ENCODE measurements around the gene RTL10. TPM values are rescaled to one million over a fixed set of nuclear protein-coding genes. Genes with fewer than 3 reads are reported as not detected.

The RTL10 gene
- total and polyA plus RNA-seq, 8 donors: 3.7 to 12.4 (median 8.6) TPM

GRCh38 chr22:19811811-19812771, 42.6 kb downstream of the RTL10 start:
- FAIRE-seq: no peak
- Histone ChIP-seq H3K4me3 (no peak overlapping the region), H3K27me3 (no peaks in the 10 kb centered on the region), H3K9me3 (no peaks in the 10 kb centered on the region), H3K4me1 (no peaks in the 10 kb centered on the region), H3K36me3 (no peaks in the 10 kb centered on the region), H3K27ac (no peak overlapping the region)
- peak in 3 of 6 donors; percentile 9 to 58 (median 50) for DNase-seq
- 92 to 94% methylated on average over 36 of the region's 36 CpGs for WGBS, 2 donors
- ATAC-seq: no peak
- intact Hi-C loops (cut with DNase I): no loop called here
- TF ChIP-seq, protein P1, sequence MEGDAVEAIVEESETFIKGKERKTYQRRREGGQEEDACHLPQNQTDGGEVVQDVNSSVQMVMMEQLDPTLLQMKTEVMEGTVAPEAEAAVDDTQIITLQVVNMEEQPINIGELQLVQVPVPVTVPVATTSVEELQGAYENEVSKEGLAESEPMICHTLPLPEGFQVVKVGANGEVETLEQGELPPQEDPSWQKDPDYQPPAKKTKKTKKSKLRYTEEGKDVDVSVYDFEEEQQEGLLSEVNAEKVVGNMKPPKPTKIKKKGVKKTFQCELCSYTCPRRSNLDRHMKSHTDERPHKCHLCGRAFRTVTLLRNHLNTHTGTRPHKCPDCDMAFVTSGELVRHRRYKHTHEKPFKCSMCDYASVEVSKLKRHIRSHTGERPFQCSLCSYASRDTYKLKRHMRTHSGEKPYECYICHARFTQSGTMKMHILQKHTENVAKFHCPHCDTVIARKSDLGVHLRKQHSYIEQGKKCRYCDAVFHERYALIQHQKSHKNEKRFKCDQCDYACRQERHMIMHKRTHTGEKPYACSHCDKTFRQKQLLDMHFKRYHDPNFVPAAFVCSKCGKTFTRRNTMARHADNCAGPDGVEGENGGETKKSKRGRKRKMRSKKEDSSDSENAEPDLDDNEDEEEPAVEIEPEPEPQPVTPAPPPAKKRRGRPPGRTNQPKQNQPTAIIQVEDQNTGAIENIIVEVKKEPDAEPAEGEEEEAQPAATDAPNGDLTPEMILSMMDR (IDR thresholded peaks at IDR 0.05): no peak

- no peak overlapping the region for H3K4me3 ChIP-seq
- no peaks in the 10 kb centered on the region for H3K9me3 ChIP-seq
- H3K27ac ChIP-seq: no peak overlapping the region
- ATAC-seq (no peak), FAIRE-seq (no peak), DNase-seq (peak in 3 of 6 donors; percentile 1 to 37 (median 6))
- H3K27me3 ChIP-seq: no peaks in the 10 kb centered on the region
- 88 to 91% methylated on average over 12 of the region's 12 CpGs for WGBS, 2 donors
- no peaks in the 10 kb centered on the region for H3K36me3 ChIP-seq
- TF ChIP-seq, protein P1 (IDR thresholded peaks at IDR 0.05): no peak
- H3K4me1 ChIP-seq: no peaks in the 10 kb centered on the region
- intact Hi-C loops (cut with DNase I): no loop called here
These were observed 43.5 kb downstream of the RTL10 start for GRCh38 chr22:19811211-19811621.

DNA sequence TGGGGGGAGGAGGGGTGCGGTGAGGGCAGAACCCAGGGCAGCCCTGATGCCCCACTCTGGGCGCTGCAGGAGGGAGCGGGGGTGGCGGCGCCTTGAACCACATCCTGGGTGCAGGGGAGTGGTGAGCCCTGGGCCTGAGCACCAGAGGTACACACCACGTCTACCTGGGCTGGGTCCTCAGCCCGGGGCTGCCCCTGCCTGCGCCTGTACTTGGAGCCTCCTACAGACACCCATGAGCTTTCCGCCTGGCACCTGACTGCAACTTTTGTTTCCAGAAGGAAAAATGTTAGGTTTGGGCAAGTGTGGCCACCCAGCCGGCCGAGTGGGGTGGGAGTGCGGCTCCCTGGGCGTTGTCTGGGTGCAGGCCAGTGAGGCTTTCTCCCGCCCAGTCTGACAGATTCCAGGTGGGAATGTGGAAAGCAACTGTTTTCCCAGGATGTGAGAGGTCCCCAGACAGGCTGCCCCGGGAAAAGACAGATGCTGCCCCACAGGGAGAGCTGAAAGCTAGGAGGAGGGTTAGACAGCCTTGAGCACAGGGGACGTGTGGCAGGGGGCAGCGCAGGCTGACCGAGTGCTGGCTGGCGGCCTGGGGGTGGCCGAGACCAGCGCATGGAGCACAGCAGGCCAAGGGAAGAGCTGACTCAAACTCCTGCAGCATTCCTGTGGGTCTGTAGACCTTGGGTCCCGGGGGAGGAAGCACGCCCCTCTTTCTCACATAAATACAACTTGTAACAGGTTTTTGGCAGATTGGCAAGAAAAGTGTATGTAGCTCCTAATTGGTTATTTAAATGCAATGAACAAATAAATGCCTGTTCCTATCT, 44.1 kb downstream of the RTL10 start:
- Histone ChIP-seq H3K4me3 (no peak overlapping the region), H3K27ac (no peak overlapping the region), H3K4me1 (no peaks in the 10 kb centered on the region), H3K27me3 (no peaks in the 10 kb centered on the region), H3K36me3 (no peaks in the 10 kb centered on the region), H3K9me3 (no peaks in the 10 kb centered on the region)
- peak in 2 of 6 donors; percentile 1 to 43 for DNase-seq
- ATAC-seq: no peak
- no peak for FAIRE-seq
- intact Hi-C loops (cut with DNase I): no loop called here
- 92% methylated on average over 23 of the region's 23 CpGs for WGBS, 2 donors
- TF ChIP-seq, protein P1 (IDR thresholded peaks at IDR 0.05): no peak

DNA sequence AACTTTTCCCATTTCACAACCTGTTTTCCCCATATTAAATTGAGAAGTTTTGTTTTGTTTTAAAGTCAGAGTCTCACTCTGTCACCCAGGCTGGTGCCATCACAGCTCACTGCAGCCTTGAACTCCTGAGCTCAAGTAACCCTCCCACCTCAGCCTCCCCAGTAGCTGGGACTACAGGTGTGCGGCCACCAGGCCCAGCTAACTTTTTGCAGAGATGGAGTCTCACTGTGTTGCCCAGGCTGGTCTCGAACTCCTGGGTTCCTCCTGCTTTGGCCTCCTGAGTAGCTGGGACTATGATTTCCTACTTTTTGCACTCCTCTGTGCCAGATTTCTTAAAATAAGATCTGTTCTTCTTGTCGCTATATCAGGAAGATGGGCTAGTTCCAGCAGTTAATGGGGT, 44.9 kb downstream of the RTL10 start:
- TF ChIP-seq, protein P1 (IDR thresholded peaks at IDR 0.05): no peak
- H3K4me3 ChIP-seq: no peak overlapping the region
- intact Hi-C loops (cut with DNase I): no loop called here
- 87 to 89% methylated on average over 3 of the region's 3 CpGs for WGBS, 2 donors
- DNase-seq: peak in 1 of 6 donors; percentile 26
- no peaks in the 10 kb centered on the region for H3K27me3 ChIP-seq
- H3K36me3 ChIP-seq: no peaks in the 10 kb centered on the region
- no peaks in the 10 kb centered on the region for H3K9me3 ChIP-seq
- no peak for FAIRE-seq
- no peaks in the 10 kb centered on the region for H3K4me1 ChIP-seq
- no peak for ATAC-seq
- no peak overlapping the region for H3K27ac ChIP-seq
